ENCODE measurements around the gene RGS5. TPM values are rescaled to one million over a fixed set of nuclear protein-coding genes. Genes with fewer than 3 reads are reported as not detected.

RGS5 gene
- total and polyA plus RNA-seq, 4 donors = 4.6 to 12.7 (median 7.4) TPM

DNA sequence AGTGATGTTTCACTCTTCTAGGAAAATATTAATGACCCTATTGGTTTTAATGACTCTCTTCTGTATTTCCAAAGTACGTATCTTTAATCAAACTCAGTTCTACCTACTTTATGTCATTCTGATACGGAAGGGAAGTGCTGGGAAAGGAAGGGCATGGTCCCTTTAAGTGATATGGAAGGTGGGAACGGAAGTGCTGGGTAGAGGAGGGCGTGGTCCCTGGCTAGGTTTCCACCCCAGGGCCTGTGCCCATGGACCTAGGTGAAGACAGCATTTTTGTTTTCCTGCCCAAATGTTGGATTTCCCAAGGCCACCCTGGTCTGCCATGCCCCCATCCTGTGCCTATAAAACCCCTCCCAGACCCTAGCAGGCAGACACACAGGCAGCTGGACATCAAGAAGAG lies 109.5 kb downstream of the RGS5 start:
- H3K27me3 ChIP-seq (ENCODE audit: control insufficient read depth in 4 of 4, insufficient read depth in 4 of 4, low read length in 3 of 4) = peaks cover 0 to 3% (median 0%) of the 10 kb centered on the region in 4 donors
- no peak overlapping the region for H3K4me3 ChIP-seq (ENCODE audit: low read depth in 1 of 3, low read length in 3 of 3)
- TF ChIP-seq, protein P1, sequence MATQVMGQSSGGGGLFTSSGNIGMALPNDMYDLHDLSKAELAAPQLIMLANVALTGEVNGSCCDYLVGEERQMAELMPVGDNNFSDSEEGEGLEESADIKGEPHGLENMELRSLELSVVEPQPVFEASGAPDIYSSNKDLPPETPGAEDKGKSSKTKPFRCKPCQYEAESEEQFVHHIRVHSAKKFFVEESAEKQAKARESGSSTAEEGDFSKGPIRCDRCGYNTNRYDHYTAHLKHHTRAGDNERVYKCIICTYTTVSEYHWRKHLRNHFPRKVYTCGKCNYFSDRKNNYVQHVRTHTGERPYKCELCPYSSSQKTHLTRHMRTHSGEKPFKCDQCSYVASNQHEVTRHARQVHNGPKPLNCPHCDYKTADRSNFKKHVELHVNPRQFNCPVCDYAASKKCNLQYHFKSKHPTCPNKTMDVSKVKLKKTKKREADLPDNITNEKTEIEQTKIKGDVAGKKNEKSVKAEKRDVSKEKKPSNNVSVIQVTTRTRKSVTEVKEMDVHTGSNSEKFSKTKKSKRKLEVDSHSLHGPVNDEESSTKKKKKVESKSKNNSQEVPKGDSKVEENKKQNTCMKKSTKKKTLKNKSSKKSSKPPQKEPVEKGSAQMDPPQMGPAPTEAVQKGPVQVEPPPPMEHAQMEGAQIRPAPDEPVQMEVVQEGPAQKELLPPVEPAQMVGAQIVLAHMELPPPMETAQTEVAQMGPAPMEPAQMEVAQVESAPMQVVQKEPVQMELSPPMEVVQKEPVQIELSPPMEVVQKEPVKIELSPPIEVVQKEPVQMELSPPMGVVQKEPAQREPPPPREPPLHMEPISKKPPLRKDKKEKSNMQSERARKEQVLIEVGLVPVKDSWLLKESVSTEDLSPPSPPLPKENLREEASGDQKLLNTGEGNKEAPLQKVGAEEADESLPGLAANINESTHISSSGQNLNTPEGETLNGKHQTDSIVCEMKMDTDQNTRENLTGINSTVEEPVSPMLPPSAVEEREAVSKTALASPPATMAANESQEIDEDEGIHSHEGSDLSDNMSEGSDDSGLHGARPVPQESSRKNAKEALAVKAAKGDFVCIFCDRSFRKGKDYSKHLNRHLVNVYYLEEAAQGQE (IDR thresholded peaks at IDR 0.05) = no peak
- no peak for TF ChIP-seq YY1 (IDR thresholded peaks at IDR 0.05)
- TF ChIP-seq, protein P2, sequence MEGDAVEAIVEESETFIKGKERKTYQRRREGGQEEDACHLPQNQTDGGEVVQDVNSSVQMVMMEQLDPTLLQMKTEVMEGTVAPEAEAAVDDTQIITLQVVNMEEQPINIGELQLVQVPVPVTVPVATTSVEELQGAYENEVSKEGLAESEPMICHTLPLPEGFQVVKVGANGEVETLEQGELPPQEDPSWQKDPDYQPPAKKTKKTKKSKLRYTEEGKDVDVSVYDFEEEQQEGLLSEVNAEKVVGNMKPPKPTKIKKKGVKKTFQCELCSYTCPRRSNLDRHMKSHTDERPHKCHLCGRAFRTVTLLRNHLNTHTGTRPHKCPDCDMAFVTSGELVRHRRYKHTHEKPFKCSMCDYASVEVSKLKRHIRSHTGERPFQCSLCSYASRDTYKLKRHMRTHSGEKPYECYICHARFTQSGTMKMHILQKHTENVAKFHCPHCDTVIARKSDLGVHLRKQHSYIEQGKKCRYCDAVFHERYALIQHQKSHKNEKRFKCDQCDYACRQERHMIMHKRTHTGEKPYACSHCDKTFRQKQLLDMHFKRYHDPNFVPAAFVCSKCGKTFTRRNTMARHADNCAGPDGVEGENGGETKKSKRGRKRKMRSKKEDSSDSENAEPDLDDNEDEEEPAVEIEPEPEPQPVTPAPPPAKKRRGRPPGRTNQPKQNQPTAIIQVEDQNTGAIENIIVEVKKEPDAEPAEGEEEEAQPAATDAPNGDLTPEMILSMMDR (IDR thresholded peaks at IDR 0.05; ENCODE audit: low read depth, low read length, missing input control) = no peak
- no peak for TF ChIP-seq SP1 (IDR thresholded peaks at IDR 0.05)
- H3K4me1 ChIP-seq (ENCODE audit: control insufficient read depth in 4 of 4, insufficient read depth in 4 of 4, low read length in 3 of 4) = no peaks in the 10 kb centered on the region
- H3K27ac ChIP-seq (ENCODE audit: low read depth in 1 of 2, low read length in 2 of 2) = no peak overlapping the region
- no peak overlapping the region for H3K9ac ChIP-seq (ENCODE audit: low read depth in 1 of 2, low read length in 2 of 2)
- DNase-seq (ENCODE audit: low spot score) = no peak
- H3K36me3 ChIP-seq (ENCODE audit: control insufficient read depth in 4 of 4, insufficient read depth in 3 of 4, low read depth in 1 of 4, low read length in 3 of 4) = no peaks in the 10 kb centered on the region
- no peaks in the 10 kb centered on the region for H3K9me3 ChIP-seq (ENCODE audit: control insufficient read depth in 4 of 4, low read length in 3 of 4)
- 63% methylated on average over 4 of the region's 4 CpGs for WGBS

Other genes with a start within 250 kb of the RGS5 start
- under 1 TPM; 0.37 to 0.84 TPM for gene RGS4, start 133.6 kb downstream of the RGS5 start, total RNA-seq
- 1 to 10 TPM in 1 of 2 donors, under 1 TPM in 1; 0.67 to 1.4 TPM for gene RGS4, start 133.6 kb downstream of the RGS5 start, polyA plus RNA-seq
- 10 to 100 TPM in 1 of 2 donors, not detected in 1; 31.6 TPM for gene NUF2, start 119.0 kb upstream of the RGS5 start, total RNA-seq
- 1 to 10 TPM in 1 of 2 donors, under 1 TPM in 1; 0.80 to 1.0 TPM for gene NUF2, start 119.0 kb upstream of the RGS5 start, polyA plus RNA-seq

All from liver (tissue), 9 donors.